K562 (cell line): ENCODE results near the gene RXFP3. TPM values are rescaled to one million over a fixed set of nuclear protein-coding genes. Genes with fewer than 3 reads are reported as not detected.

Experiments used
- ATAC-seq: fragments of 200-7000 bp; cut with Tn5 transposase; 3 replicates; pipeline ENCODE4 v1.9.1; 2020; ENCODE audit warnings: moderate library complexity
- BruUV-seq: library from RNA; stranded (reverse); fragments of 400-500 nt; replicated peaks from 2 replicates; lab custom pipeline; 2021; lab: Mats Ljungman, UMichigan
- CTCF ChIA-PET: fragments of 300-600 bp; formaldehyde crosslinking; extraction: SDS; loops from one replicate; lab custom pipeline; 2021; ENCODE audit warnings: low intra/inter-chr PET ratio; lab: Yijun Ruan, JAX
- POLR2A ChIA-PET: fragments of 300-600, 350-650 bp; sonication (Branson Sonifier 250); formaldehyde crosslinking; extraction: SDS; loops from one replicate; lab custom pipeline; 2021; ENCODE audit warnings: antibody characterized with exemption, inconsistent platforms; lab: Yijun Ruan, JAX
- DNase-seq, 4 experiments: peaks; one replicate each; pipeline versions ENCODE4 v3.0.0 to v3.0.0-alpha.2; 2011 to 2018; ENCODE audit warnings: low spot score in 3 of 4, mixed read lengths in 3 of 4; ENCODE audit errors: extremely low read depth in 1 of 4
- FAIRE-seq: peaks from 2 replicates; lab custom pipeline; 2011; peaks lifted over from hg19 to GRCh38; lab: Jason Lieb, UNC
- H2AFZ ChIP-seq: 2 replicates; pipeline ENCODE4 v1.6.0; 2011; ENCODE audit warnings: low read depth, low read length, control low read depth, inconsistent platforms
- H3K27ac ChIP-seq: fragments of 200-600 bp; 3 replicates; pipeline ENCODE4 v1.8.0; 2011; ENCODE audit warnings: low read depth, mild to moderate bottlenecking, control low read depth, inconsistent platforms, low read length, moderate library complexity, mixed read lengths; ENCODE audit errors: extremely low read depth
- H3K27me3 ChIP-seq, 2 experiments: fragments of 300-600 bp in 1 of 2; 2 replicates in 1 of 2; 3 replicates in 1 of 2; pipeline versions ENCODE4 v1.6.0 to v1.8.0; 2011; ENCODE audit warnings: inconsistent platforms in 2 of 2, low read length in 2 of 2, mild to moderate bottlenecking in 1 of 2, mixed read lengths in 1 of 2, moderate library complexity in 1 of 2; ENCODE audit not compliant: control insufficient read depth in 2 of 2, insufficient read depth in 2 of 2
- H3K36me3 ChIP-seq: fragments of 300-600 bp; 3 replicates; pipeline ENCODE4 v1.8.0; 2011; ENCODE audit warnings: mild to moderate bottlenecking, low read length, inconsistent platforms; ENCODE audit not compliant: control insufficient read depth, insufficient read depth
- H3K4me1 ChIP-seq, 2 experiments: fragments of 200-600 bp in 1 of 2; replicated peaks in 1 of 2; 2 replicates in 1 of 2; 3 replicates in 1 of 2; pipeline versions ENCODE4 v1.5.1 to v1.8.0; 2011; ENCODE audit warnings: inconsistent platforms in 2 of 2, low read length in 2 of 2, mild to moderate bottlenecking in 1 of 2, mixed read lengths in 1 of 2, moderate library complexity in 1 of 2; ENCODE audit not compliant: control insufficient read depth in 2 of 2, insufficient read depth in 2 of 2
- H3K4me2 ChIP-seq: 2 replicates; pipeline ENCODE4 v1.6.1; 2011; ENCODE audit warnings: low read length, control low read depth, inconsistent platforms, mixed read lengths; ENCODE audit not compliant: insufficient read depth
- H3K4me3 ChIP-seq: fragments of 200-600 bp; sonication (generic), shearing (Covaris generic); 2 replicates; pipeline ENCODE4 v1.5.1; 2016; ENCODE audit warnings: control low read depth, inconsistent platforms
- H3K79me2 ChIP-seq: fragments of 200-600 bp; 3 replicates; pipeline ENCODE4 v1.8.0; 2011; ENCODE audit warnings: low read length, inconsistent platforms; ENCODE audit not compliant: control insufficient read depth, insufficient read depth
- H3K9ac ChIP-seq, 2 experiments: 2 replicates each; pipeline versions ENCODE4 v1.6.0 to v1.6.1; 2011; ENCODE audit warnings: low read depth in 2 of 2, low read length in 2 of 2, control low read depth in 1 of 2, inconsistent platforms in 1 of 2, mild to moderate bottlenecking in 1 of 2, mixed read lengths in 1 of 2; ENCODE audit not compliant: insufficient read depth in 1 of 2
- H3K9me1 ChIP-seq: one replicate; pipeline ENCODE4 v1.6.0; 2011; ENCODE audit warnings: inconsistent platforms, mild to moderate bottlenecking, low read length, moderate library complexity; ENCODE audit not compliant: control insufficient read depth, insufficient read depth
- H3K9me3 ChIP-seq: replicated peaks from 2 replicates; pipeline ENCODE4 v1.5.1; 2011; ENCODE audit warnings: low read depth, low read length, inconsistent platforms; ENCODE audit not compliant: control insufficient read depth, insufficient read depth
- H4K20me1 ChIP-seq: replicated peaks from 2 replicates; pipeline ENCODE4 v1.6.1; 2011; ENCODE audit warnings: low read length, inconsistent platforms, mixed read lengths; ENCODE audit not compliant: control insufficient read depth, insufficient read depth
- ARID2 ChIP-seq: fragments of 450-650 bp; IDR thresholded peaks from 2 replicates; pipeline ENCODE4 v1.6.1; 2017; ENCODE audit warnings: antibody characterized with exemption, mild to moderate bottlenecking
- CHD1 ChIP-seq: fragments of 200-600 bp; sonication (generic); IDR thresholded peaks from one replicate; pipeline ENCODE4 v1.6.1; 2012; ENCODE audit warnings: mild to moderate bottlenecking, moderate library complexity, low read length, inconsistent platforms
- SMAD2 ChIP-seq: fragments of 150-350 bp; IDR thresholded peaks from 2 replicates; pipeline ENCODE4 v1.6.1; 2014; ENCODE audit warnings: low read depth, mild to moderate bottlenecking, low read length
- WGBS: fragments of 100-300 bp; shearing (Covaris generic); methylation state at CpG from one replicate; pipeline ENCODE4 v1.1.6; 2016; ENCODE audit warnings: low coverage, mixed read lengths; ENCODE audit not compliant: insufficient coverage; ENCODE audit errors: missing lambda C conversion rate; 5-methylcytosine and 5-hydroxymethylcytosine counted together
- in situ Hi-C: fragments of 300-500 bp; cut with MboI; formaldehyde crosslinking; loops from 4 replicates; pipeline ENCODE4 v1.15.0; 2018; ENCODE audit warnings: inconsistent platforms, mixed read lengths
- intact Hi-C: fragments of 100-400 bp; cut with micrococcal nuclease; formaldehyde crosslinking; loops from 2 replicates; pipeline ENCODE4 v1.14.2; 2022
- polyA plus RNA-seq, 8 experiments: library from polyadenylated mRNA; depleted of rRNA in 4 of 8; stranded (reverse) in 5 of 8; unstranded in 3 of 8; fragments of >200 nt; fragmentation: Nextera tagmentation in 2 of 8; fragmentation: Illumina TruSeq in 1 of 8; extraction: Ambion mirVana in 2 of 8; extraction: Trizol in 1 of 8; gene quantifications; 2 replicates each; pipeline versions ENCODE4 v1.2.1 to v1.2.3, GENCODE V29; 2011 to 2014; ENCODE audit warnings: inconsistent platforms in 1 of 8, missing spikeins in 1 of 8
- total RNA-seq, 7 experiments: library from RNA; depleted of rRNA in 6 of 7; stranded (reverse); fragments of >200 nt in 6 of 7; fragmentation: Illumina TruSeq in 2 of 7; extraction: Trizol in 2 of 7; gene quantifications; 2 replicates each; pipeline versions ENCODE4 v1.2.1 to v1.2.3, GENCODE V29; 2011 to 2021; ENCODE audit warnings: low replicate concordance in 1 of 7
- TF ChIP-seq, protein P1 (sequence below): sonication (generic); formaldehyde crosslinking; IDR thresholded peaks from 2 replicates; pipeline ENCODE4 v1.8.1; 2022; ENCODE audit warnings: missing genetic modification reagents

The RXFP3 gene
- total and polyA plus RNA-seq, 9 of the 15 experiments (the other 6 are each of a cell fraction or from before 2014, with no cell fraction given), result not detected

GRCh38 chr5:33891446-33891787 lies 44.8 kb upstream of the RXFP3 start:
- Histone ChIP-seq H3K27me3 (peaks cover 25% of the 10 kb centered on the region in 2 experiments), H3K79me2 (no peaks in the 10 kb centered on the region), H4K20me1 (no peaks in the 10 kb centered on the region), H3K9me3 (no peaks in the 10 kb centered on the region), H3K4me1 (no peaks in the 10 kb centered on the region), H3K4me2 (no peak overlapping the region), H3K9ac (no peak overlapping the region), H3K9me1 (no peaks in the 10 kb centered on the region), H3K27ac (no peak overlapping the region), H2AFZ (no peak overlapping the region), H3K4me3 (no peak overlapping the region), H3K36me3 (no peaks in the 10 kb centered on the region)
- DNase-seq (no peak), FAIRE-seq (no peak), ATAC-seq (no peak)
- CTCF ChIA-PET, result no interaction called here
- POLR2A ChIA-PET, result no interaction called here
- 0% methylated on average over 6 of the region's 6 CpGs for WGBS
- in situ Hi-C loops, result no loop called here
- no peak for TF ChIP-seq ARID2
- TF ChIP-seq, protein P1, sequence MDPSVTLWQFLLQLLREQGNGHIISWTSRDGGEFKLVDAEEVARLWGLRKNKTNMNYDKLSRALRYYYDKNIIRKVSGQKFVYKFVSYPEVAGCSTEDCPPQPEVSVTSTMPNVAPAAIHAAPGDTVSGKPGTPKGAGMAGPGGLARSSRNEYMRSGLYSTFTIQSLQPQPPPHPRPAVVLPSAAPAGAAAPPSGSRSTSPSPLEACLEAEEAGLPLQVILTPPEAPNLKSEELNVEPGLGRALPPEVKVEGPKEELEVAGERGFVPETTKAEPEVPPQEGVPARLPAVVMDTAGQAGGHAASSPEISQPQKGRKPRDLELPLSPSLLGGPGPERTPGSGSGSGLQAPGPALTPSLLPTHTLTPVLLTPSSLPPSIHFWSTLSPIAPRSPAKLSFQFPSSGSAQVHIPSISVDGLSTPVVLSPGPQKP, result no peak
- TF ChIP-seq CHD1, result no peak
- TF ChIP-seq SMAD2, result no peak
- no TSS peak for BruUV-seq
- intact Hi-C loops, result no loop called here
